SK-N-MC (cell line): ENCODE data around the gene EIF3D.

ENCODE experiments used
- FOXP2 ChIP-seq: optimal IDR thresholded peaks from 2 replicates; pipeline ENCODE3; 2011; ENCODE audit warnings: mild to moderate bottlenecking, moderate library complexity; ENCODE audit not compliant: insufficient read depth; ENCODE audit errors: extremely low read length, control extremely low read depth
- POLR2AphosphoS5 ChIP-seq: IDR thresholded peaks from 2 replicates; pipeline ENCODE4 v1.6.1; 2012; ENCODE audit warnings: mild to moderate bottlenecking, low read depth, low read length, borderline replicate concordance

DNA sequence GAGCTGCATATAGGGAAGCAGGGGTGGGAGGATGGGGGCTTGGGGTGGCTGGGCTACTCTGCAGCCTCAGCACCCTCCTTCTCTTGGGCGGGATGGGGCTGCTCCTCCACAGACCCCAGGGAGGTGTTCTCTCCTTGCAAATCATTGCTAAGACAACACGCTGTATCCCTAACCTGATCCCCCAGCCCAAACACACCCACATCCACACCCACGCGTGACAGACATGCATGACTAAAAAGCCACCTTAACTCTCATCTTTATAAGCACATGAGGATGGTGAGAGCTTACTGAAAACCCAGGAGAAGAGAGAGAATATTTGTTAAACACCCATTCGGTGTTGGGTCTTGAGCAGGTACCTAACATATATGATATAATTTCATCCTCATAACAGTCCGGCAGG lies 39.9 kb upstream of the EIF3D start:
- no peak for TF ChIP-seq FOXP2
- no peak for TF ChIP-seq POLR2AphosphoS5
